ENCODE data around the gene RPUSD1.
A peak's percentile ranks its signal among the peaks of the same experiment; 100 is the strongest.
"Not testable (repeated sequence)": the region's sequence is repeated elsewhere in the genome, so short reads cannot be mapped to it uniquely, and the experiment has no call there.

The RPUSD1 gene, protein sequence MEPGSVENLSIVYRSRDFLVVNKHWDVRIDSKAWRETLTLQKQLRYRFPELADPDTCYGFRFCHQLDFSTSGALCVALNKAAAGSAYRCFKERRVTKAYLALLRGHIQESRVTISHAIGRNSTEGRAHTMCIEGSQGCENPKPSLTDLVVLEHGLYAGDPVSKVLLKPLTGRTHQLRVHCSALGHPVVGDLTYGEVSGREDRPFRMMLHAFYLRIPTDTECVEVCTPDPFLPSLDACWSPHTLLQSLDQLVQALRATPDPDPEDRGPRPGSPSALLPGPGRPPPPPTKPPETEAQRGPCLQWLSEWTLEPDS
- 11.7 to 19.4 (median 13.3) reads per million in 4 donors for total RNA-seq

DNA sequence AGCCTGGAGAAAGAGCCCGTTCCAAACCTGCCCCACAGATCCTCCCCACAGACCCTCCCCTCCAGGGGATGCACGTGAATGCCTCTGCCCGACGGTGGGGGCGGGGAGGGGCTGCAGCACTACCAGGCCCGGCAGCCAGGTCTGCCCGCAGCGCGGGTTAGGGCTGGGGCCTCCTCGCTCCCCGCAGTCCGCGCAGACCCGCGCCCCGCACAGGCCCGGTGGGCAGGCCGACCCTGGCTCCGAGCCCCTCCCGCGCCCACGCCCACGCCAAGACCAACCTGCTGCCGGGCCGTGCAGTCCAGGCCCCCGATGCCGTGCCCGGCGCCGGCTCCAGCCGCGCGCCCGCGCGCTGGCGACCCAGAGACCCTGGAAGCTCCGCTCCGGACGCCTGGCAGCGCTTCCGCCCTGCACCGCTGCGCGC lies at the start of gene RPUSD1:
RPUSD1 (minus strand) TSS at position 404 of the 421 bp plus-strand sequence. CDS start 644 bp downstream, outside the sequence.
- DNase-seq = peak in 1 of 5 donors; percentile 23

DNA sequence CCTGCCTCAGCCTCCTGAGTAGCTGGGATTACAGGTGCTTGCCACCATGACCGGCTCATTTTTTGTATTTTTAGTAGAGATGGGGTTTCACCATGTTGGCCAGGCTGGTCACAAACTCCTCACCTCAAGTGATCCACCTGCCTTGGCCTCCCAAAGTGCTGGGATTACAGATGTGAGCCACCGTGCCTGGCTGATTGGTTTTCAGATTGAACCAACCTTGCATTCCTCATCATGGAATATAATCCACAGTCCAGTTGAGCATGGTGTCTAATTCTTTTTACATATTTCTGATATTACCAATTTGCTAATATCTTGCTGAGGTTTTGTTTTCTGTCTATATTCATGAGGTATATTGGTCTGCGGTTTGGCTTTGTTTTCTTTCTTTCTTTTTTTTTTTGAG lies 48.6 kb upstream of the RPUSD1 start:
- not testable (repeated sequence) for DNase-seq

DNA sequence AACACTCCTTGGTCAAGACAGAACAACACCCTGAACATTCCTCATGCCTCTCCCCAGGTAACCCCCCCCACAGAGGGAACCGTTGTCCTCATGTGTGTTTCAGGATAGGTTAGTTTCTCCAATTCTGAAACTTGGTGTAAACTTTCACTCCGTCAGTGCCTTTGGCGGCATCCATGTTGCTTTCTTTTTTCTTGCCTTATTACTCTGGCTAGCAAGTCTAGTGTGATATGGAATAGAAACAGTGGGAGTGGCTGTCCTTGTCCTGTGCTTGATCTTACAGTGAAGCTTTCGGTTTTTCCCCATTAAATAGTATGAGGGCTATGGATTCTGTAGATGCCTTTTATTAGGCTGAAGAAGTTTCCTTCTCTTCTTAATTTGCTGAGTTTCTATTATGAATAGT lies 48.0 kb upstream of the RPUSD1 start:
- DNase-seq = no peak

DNA sequence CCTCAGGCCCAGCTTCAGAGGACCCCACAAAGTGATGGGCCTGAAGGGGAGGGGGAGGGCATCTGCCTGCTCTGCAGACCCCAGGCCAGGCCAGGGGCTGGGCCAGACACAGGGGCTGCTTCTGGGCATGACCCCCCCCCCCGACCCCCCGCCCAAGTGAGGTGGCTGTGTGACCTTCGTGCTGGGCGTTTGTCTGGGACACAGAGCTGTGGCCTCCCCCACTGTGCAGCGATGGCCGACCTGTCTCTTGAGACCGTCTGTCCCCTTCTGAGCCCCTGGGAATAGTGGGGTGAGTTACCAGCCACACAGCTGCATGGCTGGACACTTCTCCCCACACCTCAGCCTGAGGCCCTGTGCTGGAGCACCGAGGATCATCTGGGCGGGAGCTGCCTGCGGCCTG lies 47.2 kb upstream of the RPUSD1 start:
- DNase-seq = no peak

DNA sequence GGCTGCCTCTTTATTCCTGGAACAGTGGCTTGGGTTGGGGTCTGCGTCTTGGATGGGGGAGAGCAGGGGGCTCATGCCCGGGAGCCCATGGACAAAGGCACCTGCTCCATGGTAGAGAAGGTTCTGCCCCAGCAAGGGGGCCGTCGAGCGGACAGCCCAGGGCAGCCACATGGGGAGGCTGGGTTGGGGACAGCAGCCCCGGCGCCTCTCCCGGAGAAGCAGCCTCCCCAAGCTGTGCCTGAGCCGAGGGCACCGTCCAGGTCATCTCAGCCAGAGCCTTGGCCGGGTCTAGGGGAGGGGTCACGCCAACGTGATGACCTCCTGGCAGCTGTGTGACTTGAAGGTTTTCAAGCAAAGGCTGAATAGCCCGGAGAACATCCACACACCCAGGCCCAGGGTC lies 45.2 kb upstream of the RPUSD1 start:
- no peak for DNase-seq

DNA sequence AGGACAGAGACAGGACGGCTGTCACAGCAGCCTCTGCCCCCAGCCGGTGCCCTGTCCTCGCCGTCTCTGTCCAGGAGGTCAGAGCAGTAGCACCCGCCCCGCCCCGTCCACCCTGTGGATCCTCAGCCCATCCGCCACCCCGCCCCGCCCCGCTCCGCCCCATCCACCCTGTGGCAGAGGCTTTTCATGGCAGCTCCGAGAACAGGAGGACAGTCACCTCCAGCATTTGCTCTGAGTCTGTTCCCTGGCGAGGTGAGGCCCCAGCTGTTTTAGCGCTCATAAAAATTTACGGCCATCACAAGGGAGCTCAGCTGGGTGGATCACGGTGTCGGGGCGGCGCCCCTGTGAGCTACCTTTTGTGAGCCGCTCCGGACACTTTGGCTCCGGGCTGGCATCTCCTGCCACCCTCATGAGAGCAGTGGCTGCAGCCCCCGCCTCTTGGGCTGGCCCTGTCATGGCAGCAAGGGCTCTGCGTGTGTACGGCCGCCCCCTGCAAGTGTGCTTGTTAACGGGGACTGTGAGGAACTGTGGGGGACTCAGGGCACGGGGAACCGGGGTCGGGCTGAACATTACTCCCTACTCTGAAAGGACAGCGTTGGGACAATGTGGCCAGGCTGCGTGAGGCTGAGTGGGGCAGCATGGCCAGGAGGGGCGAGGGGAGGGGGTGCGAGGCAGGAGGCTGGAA lies 44.6 kb upstream of the RPUSD1 start:
- DNase-seq = no peak

DNA sequence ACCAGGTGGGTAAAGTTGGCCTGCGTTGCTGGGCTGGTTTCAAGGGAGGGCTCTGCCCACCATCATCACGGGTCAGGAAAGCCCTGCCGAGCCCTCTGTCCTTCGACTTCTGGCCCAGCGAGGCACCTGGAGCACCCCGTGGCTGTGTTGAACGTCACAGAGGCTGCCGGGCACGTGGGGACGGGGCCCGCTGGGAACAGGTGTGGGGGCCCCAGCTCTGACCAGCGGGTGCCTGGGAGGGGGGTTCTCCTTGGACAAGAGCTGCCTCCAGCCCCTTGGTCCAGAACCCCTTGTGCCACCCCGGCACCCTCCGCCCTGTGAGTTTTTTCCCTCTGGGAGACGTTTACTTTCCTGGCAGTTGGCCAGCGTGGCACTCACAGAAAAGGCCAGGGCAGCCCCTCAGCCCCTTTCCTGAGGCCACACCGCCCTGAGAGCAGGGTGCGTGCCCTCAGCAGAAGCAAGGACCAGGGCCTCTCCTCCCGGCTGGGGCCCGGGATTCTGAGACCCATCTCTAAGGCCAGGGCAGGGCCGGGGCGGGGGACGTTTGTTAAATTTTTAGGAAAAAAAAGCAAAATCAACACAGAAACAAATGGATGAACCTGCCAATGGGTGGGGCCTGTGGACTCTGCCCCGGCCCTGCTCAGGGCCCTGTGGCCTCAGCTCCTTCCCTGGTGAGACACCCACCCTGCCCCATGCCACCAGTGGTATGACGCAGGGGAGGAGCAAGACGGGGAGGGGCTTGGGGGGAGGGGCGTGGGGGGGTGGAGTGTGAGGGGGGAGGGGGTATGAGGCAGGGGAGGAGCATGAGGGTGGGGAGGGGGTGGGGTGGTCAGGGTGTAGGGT lies 43.6 kb upstream of the RPUSD1 start:
- no peak for DNase-seq

DNA sequence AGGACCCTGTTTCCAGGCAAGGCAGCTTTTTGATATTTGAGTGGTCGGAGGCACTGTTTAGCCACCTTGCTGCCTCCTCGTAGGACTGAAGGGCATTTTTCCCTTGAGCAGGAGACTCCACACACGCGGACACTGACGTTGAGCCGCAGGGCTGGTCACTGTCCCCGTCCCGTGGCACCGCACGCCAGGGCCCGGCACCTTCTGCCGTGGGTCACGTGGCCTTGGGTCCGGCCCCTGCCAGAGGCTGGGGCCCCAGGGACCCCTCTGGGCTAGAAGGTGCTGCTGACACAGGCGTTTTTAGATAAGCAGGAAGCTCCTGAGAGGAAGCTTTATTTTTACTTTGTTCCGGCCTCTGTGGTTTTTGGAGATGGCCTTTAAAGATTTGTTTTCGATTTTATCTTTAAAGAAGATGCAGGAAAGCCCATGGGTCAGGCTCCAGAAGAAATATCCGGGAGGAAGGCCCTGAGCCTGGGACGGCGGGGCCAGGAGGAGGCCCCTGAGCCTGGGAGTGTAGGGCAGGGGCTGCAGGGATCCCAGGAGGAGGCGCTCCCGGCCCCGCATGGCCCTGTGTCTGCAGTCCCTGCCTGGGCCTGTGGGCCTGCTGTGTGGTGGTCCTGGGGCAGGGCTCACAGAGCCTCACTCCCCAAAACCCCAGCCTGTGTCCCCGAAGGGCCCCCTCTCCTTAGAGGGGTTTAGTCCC lies 42.8 kb upstream of the RPUSD1 start:
- DNase-seq = no peak

DNA sequence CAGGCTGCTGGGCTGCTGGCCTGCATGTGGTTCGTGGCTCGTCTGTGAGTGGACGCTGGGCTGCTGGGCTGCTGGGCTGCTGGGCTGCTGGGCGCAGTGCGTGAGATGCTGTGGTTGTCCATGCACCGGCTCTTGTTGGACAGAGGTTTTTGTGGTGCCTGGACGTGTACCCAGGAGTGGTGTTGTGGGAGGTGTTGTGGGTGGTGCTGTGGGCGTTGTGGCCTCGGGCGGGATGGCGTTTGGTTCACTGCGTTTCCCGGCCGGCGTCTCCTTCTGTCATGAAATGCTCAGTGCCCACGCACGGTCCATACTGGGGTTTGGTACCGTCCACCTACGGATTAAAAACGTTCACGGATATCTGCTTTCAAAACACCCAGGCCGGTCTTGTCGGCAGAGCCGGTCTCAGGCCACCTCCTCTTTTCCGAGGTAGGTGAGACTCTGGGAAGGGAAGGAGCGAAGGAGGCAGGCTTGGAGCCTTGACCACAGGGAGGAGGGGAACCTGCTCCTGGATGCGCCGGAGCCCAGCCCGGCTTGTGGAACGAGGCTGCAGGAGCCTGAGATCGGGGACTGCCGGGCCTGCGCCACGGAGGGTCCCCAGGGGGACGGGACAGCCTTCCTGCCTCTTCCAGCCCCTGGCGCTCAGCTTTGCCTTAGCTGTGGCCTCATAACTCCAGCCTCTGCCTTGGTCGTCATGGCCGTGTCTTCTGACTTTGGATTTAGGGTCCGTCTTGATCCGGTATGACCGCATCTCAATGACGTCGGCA lies 42.1 kb upstream of the RPUSD1 start:
- no peak for DNase-seq

DNA sequence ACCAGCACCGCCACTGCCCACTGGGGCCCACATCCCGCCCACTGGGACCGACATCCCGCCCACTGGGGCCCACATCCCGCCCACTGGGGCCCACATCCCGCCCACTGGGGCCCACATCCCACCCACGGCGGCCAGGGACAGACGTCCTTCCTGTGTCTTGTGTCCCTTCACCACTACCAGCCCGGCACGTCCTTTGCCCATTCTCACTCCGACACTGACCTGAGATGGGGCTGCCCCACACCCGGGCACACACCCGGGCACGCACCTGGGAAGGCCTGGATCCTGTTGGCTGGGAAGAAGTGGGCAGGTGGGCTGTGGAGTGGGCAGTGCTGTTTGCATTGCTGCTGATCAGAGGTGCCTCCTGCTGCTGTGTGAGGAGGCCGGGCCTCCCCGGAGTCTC lies 40.7 kb upstream of the RPUSD1 start:
- DNase-seq = no peak

DNA sequence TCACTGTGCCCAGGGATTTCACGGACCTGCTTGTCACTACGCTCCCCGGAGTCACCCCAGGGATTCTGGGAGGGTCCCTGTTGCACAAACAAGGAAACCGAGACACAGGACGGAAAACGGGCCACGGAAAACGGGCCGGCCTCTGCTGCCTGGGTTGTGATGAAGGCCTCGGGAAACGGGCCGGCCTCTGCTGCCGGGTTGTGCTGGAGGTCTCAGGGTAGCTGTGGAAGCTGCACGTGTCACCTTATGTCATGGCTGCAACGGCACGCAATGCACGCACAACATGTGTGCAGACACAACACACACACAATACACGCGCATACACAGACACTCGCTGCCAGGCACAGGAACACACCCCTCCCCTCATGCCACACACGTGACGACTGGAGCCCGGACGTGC lies 39.3 kb upstream of the RPUSD1 start:
- DNase-seq = no peak

DNA sequence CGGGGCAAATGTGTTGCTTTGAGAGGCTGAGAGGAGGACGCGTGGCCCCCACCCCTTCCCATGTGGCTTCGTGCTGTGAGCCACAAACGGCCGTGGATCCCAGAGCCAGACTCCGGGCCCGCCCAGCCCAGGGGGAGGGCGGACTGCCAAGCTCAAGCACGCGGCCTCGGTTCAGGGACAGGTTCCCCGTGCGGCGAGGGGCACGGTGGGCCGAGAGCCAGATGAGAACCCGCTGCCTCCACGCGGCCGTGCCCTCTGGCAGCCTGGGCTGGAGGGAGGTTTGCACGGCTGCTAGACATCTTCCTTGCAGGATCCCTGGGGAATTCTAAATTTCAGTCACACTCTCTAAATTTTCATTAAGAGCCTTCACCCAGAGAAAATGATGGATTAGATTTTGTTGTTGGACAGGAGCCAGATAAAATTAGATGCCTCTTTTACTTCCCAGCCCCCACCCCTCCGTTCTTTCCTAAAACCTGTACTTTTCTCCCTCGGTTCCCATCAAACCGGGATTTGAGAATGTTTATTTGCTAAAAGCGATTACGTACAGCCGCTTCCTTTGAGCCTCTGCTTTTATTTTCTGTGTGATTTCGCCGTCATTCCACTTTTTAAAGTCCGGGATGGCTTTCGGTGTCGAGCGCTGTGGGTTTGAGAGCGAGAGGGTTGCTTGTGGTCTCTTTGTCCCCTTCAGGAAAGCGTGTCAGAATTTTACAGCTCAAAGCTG lies 37.3 kb upstream of the RPUSD1 start:
- no peak for DNase-seq

DNA sequence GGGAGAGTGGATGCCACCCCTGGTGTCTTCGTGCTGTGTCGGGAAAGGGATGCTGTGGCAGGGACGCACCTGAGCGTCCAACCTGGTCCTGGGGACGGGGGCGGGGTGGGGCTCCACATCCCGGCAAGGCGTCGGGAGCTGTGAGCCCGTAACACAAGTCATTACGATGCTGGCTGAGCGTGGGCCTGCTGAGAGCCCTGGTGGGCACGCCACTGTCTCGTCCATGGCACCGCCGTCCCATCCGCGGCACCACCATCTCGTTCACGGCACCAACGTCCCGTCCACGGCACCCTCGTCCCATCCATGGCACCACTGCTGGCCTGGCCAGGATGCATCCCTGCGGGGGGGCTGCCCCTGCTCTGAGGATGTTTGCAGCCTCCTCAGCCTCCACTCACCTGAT lies 36.4 kb upstream of the RPUSD1 start:
- no peak for DNase-seq

DNA sequence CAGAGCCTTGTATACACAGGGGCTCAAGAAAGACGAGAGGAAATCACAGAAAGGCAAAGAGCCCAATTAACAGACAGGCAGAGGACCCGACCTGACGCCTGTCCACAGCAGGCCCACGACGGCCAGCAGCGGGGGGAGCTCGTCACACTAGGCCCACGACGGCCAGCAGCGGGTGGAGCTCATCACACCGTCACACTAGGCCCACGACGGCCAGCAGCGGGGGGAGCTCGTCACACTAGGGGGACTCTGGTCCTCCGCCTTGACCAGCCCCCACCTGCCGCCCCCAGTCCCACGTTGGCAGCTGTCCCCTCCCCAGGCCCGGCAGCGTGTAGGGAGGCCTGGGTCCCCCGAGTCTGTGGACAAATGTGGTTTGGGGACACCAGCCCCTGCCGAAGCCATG lies 36.0 kb upstream of the RPUSD1 start:
- no peak for DNase-seq

DNA sequence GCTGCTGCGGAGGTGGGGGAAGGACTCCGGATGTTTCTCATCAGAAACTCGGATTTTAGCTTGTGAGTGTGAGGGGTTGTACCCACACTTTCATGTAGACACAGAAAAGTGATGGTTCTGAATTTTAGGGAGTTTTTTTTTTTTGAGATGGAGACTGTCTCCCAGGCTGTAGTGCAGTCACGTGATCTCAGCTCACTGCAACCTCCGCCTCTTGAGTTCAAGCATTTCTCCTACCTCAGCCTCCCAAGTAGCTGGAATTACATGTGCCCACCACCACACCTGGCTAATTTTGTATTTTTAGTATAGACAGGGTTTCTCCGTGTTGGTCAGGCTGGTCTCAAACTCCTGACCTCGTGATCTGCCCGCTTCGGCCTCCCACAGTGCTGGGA lies 34.7 kb upstream of the RPUSD1 start:
- DNase-seq = no peak

DNA sequence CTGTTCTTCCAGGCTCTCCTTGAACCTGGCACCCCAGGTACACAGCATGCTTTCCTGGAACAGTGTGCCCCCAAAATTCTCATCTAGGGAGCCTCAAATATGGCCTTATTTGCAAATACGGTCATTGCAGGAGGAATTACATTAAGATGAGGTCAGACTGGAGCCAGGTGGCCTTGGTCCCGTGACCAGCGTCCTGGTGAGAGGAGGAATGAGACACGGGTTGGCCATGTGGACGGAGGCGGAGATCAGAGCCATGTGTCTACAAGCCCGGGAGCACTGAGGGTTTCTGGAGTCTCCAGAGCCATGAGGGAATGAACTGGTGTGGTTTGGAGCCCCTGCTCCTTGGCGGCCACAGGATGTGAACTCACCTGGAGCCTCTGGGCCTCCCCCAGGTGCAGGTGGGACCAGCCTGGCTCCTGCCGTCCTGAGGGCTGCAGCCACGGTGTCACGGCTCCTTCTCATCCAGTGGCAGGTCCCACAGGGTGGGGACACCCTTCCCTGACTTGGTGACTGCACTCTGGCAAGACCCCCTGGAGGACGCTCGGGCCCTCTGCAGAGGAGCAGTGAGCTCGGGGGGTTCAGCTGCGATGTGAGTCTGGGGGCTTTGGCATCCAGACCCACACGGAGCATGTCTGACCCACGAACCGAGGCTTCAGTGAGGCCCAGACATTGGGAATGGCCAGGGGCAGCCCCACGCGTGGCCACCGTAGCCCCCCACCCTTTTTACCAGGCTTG lies 34.2 kb upstream of the RPUSD1 start:
- DNase-seq = no peak

DNA sequence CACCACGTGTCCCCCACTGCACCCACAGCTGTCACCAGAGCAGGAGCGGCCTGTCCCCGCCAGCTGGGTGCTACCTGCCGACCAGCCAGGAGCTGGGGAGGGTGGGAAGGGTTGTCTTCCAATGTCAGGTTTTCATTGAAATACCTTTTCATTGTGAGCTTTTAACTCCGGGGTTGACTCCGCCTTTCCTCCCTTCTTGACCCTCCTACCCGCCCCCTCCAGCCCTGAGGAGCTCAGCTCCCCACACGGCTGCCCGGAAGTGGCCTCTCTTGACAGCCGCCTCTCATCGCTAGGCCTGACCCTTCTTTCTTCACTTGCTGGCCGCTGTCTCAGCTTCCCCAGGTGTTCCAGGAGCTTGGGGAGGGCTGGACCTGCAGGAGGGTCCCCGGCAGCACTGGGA lies 33.6 kb upstream of the RPUSD1 start:
- no peak for DNase-seq

DNA sequence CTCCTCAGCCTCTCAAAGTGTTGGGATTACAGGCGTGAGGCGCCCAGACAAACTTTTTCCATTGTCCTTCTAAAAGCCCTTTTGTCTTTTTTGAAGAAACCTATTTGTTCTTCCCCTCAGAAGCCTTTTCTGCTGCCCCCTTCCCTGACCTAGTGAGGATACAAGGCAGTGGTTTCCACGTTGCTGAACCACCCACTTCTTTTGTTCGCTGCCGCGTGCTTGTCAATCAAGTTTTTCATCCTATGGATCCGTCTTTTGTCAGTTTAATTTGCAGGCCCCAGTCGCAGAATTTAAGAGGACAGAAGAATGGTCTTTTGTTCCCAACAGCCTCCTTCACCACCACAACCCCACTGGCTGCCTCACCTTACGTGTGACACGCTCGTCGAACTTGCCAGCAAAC lies 32.6 kb upstream of the RPUSD1 start:
- DNase-seq = no peak

DNA sequence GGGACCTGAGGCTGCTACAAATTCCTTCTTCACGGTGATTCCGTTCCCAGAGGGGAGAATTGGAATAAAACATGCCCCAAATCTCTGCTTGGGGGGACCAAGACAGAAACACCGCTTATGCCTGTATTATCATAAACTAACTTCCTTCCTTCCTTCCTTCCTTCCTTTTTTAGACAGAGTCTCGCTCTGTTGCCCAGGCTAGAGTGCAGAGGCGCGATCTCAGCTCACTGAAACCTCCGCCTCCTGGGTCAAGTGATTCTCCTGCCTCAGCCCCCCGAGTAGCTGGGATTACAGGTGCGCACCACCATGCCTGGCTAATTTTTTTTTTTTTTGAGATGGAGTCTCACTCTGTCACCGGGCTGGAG lies 31.8 kb upstream of the RPUSD1 start:
- DNase-seq = not testable (repeated sequence)

DNA sequence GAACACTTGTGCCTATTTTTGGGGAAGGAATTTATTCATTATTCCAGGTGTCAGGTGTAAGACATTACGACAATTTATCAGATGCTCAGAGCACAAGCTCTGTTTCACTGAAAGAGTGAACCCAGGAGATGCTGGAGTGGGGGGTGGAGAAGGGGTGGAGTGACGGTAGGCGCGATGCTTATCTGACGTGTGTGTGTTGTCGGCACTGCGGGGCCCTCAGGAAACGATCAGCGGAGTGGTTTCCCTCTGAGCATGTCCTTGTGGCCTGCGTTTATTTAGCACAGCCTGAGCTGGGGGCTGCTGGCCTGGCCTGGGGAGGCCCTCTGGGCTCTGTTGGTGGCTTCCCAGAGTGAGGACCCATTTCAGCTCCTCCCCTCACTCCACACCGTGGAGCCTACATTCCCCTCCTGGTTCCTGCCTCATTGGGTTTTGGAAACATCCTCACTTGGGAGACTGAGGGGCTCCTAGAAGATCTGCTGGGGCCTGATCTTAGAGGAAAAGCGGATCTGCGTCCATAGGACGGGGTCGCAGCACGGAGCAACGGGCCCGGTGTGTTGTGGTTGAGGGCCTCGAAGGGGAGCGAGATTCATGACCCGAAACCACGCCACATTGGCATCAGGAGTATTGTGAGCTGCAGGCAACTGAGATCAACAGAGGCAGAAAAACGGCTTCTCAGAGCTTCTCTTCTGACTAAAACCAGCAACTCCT lies 31.3 kb upstream of the RPUSD1 start:
- peak in 3 of 5 donors; percentile 22 to 28 (median 26) for DNase-seq

All from T-helper 1 cell (primary cell).